22Rv1 (cell line): Measurements from ENCODE around the gene SLC12A8.

Source experiments
- CTCF ChIP-seq: fragments of 450-650 bp; IDR thresholded peaks from 2 replicates; pipeline ENCODE4 v1.5.1; 2017; ENCODE audit warnings: mild to moderate bottlenecking
- ZFX ChIP-seq: fragments of 450-650 bp; IDR thresholded peaks from 2 replicates; pipeline ENCODE4 v1.6.1; 2017; ENCODE audit warnings: antibody characterized with exemption, borderline replicate concordance

GRCh38 chr3:125165948-125166553 lies 46.5 kb downstream of the SLC12A8 start:
- TF ChIP-seq CTCF (no peak), ZFX (no peak)
